ENCODE results near the gene KHDC1.

KHDC1 gene

DNA sequence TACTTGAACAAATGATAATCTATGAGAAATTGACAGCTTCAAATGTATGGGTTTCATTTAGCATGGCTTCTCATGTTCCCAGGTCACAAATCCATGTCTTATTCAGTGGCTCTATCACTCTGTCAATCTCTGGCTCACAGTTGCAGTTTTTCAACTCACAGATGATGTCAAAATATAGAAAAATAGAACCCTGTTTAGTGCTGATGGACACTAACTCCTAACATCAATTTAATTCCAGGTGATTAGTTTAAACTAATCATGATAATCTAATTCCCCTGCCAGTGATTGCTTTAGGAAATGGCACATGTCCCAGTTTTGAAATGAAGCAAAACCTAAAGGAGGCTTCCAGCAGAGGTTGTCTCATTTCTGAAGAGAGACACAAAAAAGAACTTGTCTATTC, 13.0 kb downstream of the KHDC1 start:
- DNase-seq (ENCODE audit: low spot score): no peak
- Histone ChIP-seq H3K27me3 (ENCODE audit: insufficient read depth, poor library complexity, severe bottlenecking) (no peaks in the 10 kb centered on the region), H3K4me3 (ENCODE audit: severe bottlenecking) (no peak overlapping the region), H3K36me3 (ENCODE audit: low read depth) (no peaks in the 10 kb centered on the region), H3K4me1 (ENCODE audit: insufficient read depth, poor library complexity, severe bottlenecking) (no peaks in the 10 kb centered on the region), H3K27ac (ENCODE audit: poor library complexity, severe bottlenecking) (no peak overlapping the region), H3K9me3 (ENCODE audit: severe bottlenecking) (no peaks in the 10 kb centered on the region)
- ATAC-seq (ENCODE audit: low read depth): no peak
- TF ChIP-seq, protein P1, sequence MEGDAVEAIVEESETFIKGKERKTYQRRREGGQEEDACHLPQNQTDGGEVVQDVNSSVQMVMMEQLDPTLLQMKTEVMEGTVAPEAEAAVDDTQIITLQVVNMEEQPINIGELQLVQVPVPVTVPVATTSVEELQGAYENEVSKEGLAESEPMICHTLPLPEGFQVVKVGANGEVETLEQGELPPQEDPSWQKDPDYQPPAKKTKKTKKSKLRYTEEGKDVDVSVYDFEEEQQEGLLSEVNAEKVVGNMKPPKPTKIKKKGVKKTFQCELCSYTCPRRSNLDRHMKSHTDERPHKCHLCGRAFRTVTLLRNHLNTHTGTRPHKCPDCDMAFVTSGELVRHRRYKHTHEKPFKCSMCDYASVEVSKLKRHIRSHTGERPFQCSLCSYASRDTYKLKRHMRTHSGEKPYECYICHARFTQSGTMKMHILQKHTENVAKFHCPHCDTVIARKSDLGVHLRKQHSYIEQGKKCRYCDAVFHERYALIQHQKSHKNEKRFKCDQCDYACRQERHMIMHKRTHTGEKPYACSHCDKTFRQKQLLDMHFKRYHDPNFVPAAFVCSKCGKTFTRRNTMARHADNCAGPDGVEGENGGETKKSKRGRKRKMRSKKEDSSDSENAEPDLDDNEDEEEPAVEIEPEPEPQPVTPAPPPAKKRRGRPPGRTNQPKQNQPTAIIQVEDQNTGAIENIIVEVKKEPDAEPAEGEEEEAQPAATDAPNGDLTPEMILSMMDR (IDR thresholded peaks at IDR 0.05; ENCODE audit: poor library complexity, severe bottlenecking): no peak

DNA sequence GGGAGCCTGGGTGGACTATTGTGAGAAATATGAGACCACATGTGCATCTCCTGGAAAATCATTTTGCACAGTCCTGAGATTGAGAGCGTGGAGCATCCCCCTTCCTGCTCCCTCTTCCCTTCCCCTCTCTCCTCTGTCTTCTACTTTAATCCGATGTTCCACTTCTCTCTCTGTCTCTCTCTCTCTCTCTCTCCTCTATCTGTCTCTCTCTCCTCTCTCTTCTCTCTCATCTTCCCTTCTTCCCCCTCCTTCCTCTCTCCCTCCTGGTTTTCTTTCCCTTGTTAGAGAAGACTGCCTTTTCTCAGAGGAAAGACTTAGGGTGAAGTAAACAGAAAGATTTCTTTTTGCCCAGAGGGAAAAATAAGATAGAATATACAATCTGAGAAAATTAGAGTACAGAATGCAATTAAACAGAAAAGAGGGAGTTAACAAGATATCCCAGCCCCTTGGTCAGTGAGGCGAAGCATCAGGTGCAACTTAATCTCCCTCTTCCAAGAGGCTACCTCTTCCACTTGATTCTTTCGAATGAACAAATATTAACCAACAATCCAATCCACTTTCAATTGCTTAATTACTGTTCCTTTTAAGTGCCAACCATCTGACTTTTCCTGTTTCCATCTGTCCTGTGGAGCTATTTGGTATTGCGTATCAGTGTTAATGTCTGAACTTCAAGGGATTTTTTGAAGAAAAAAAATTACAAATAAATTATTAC, 14.6 kb downstream of the KHDC1 start:
- DNase-seq (ENCODE audit: low spot score): no peak
- no peak for ATAC-seq (ENCODE audit: low read depth)

DNA sequence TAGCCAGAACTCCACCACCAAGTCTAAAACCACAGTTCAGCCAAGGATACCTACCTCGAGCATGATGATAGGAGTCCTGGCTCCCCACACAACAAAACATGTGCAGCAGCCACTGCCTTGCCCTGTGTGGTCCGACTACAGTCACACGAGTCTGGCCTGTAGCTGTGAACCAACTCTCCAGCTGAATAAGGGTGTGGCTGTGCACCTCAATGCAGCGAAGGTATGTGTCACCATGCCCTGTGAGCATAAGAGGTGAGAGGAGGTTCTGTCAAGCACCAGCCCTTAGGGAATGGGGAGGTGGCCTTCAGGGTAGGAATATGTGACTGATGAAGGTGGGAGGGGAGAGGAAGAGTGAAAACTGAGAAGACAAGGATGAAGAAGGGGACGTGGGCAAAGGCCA, 21.0 kb downstream of the KHDC1 start:
- DNase-seq (ENCODE audit: low spot score): no peak
- Histone ChIP-seq H3K27ac (ENCODE audit: poor library complexity, severe bottlenecking) (no peak overlapping the region), H3K27me3 (ENCODE audit: insufficient read depth, poor library complexity, severe bottlenecking) (no peaks in the 10 kb centered on the region), H3K4me1 (ENCODE audit: insufficient read depth, poor library complexity, severe bottlenecking) (peaks cover under 1% of the 10 kb centered on the region), H3K36me3 (ENCODE audit: low read depth) (no peaks in the 10 kb centered on the region), H3K9me3 (ENCODE audit: severe bottlenecking) (no peaks in the 10 kb centered on the region), H3K4me3 (ENCODE audit: severe bottlenecking) (no peak overlapping the region)
- TF ChIP-seq, protein P1 (IDR thresholded peaks at IDR 0.05; ENCODE audit: poor library complexity, severe bottlenecking): no peak
- no peak for ATAC-seq (ENCODE audit: low read depth)

More for the DNA sequence above, 14.6 kb downstream of the KHDC1 start:
- Histone ChIP-seq H3K9me3 (ENCODE audit: severe bottlenecking) (no peaks in the 10 kb centered on the region), H3K27me3 (ENCODE audit: insufficient read depth, poor library complexity, severe bottlenecking) (no peaks in the 10 kb centered on the region), H3K36me3 (ENCODE audit: low read depth) (no peaks in the 10 kb centered on the region), H3K4me3 (ENCODE audit: severe bottlenecking) (no peak overlapping the region), H3K27ac (ENCODE audit: poor library complexity, severe bottlenecking) (no peak overlapping the region), H3K4me1 (ENCODE audit: insufficient read depth, poor library complexity, severe bottlenecking) (no peaks in the 10 kb centered on the region)
- TF ChIP-seq, protein P1 (IDR thresholded peaks at IDR 0.05; ENCODE audit: poor library complexity, severe bottlenecking): no peak

DNA sequence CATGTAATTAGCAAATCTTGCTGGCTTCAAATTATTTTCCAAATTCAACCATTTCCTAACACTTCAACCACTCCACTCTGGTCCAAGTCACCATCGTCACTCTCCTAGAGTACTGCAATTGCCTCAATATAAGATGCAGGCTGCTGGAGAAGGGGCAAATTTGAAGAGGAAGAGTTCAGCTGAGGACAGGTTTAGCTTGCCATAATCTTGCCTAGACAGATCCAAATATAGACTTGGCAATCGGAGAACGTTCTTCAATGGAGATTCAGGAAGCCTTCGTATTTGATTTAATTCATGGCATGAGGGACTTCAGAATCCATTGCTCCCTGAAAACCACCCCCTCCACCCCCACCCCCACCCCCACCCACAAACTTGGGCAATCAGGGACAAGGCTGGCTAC, 22.3 kb downstream of the KHDC1 start:
- Histone ChIP-seq H3K27me3 (ENCODE audit: insufficient read depth, poor library complexity, severe bottlenecking) (no peaks in the 10 kb centered on the region), H3K4me3 (ENCODE audit: severe bottlenecking) (no peak overlapping the region), H3K9me3 (ENCODE audit: severe bottlenecking) (no peaks in the 10 kb centered on the region), H3K27ac (ENCODE audit: poor library complexity, severe bottlenecking) (no peak overlapping the region), H3K36me3 (ENCODE audit: low read depth) (no peaks in the 10 kb centered on the region), H3K4me1 (ENCODE audit: insufficient read depth, poor library complexity, severe bottlenecking) (peaks cover 10% of the 10 kb centered on the region)
- DNase-seq (ENCODE audit: low spot score) (no peak), ATAC-seq (ENCODE audit: low read depth) (no peak)
- TF ChIP-seq, protein P1 (IDR thresholded peaks at IDR 0.05; ENCODE audit: poor library complexity, severe bottlenecking): no peak

DNA sequence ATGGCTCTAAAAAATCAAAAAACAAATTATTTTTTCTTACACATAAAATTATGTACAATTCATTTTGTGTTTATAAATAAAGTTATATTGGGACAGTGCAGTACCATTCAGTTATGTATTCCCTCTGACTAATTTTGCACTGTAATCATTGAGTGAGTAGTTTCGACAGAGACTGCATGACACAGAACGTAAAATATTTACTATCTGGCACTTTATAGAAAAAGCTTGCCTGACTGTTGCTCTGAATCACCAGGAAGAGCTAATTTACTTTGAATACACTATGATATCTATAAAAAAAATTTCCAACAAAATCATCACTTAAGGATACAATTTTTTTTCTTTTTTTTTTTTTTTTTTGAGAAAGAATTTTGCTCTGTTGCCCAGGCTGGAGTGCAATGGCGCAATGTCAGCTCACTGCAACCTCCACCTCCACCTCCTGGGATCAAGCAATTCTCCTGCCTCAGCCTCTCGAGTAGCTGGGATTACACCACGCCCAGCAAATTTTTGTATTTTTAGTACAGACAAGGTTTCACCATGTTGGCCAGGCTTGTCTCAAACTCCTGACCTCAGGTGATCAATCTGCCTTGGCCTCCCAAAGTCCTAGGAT, 26.7 kb downstream of the KHDC1 start:
- DNase-seq (ENCODE audit: low spot score) (no peak), ATAC-seq (ENCODE audit: low read depth) (peak; percentile 91)
- no peak overlapping the region for H3K4me3 ChIP-seq (ENCODE audit: severe bottlenecking)
- no peaks in the 10 kb centered on the region for H3K9me3 ChIP-seq (ENCODE audit: severe bottlenecking)
- peaks cover 27% of the 10 kb centered on the region for H3K4me1 ChIP-seq (ENCODE audit: insufficient read depth, poor library complexity, severe bottlenecking)
- H3K36me3 ChIP-seq (ENCODE audit: low read depth): no peaks in the 10 kb centered on the region
- H3K27ac ChIP-seq (ENCODE audit: poor library complexity, severe bottlenecking): peak overlapping the region; percentile 87
- no peaks in the 10 kb centered on the region for H3K27me3 ChIP-seq (ENCODE audit: insufficient read depth, poor library complexity, severe bottlenecking)
- TF ChIP-seq, protein P1 (IDR thresholded peaks at IDR 0.05; ENCODE audit: poor library complexity, severe bottlenecking): no peak
